Fibroblast of lung (primary cell): Measurements from ENCODE around the gene ATP6V0A1.

Experiments
- CTCF ChIP-seq, 2 donors: IDR thresholded peaks in 1 of 2; conservative IDR thresholded peaks in 1 of 2; 1 replicate in 1 of 2; 2 replicates in 1 of 2; pipeline ENCODE4 v1.5.1; 2011 to 2012; ENCODE audit warnings: low read length in 2 of 2, control low read depth in 1 of 2, inconsistent platforms in 1 of 2, low read depth in 1 of 2, mild to moderate bottlenecking in 1 of 2
- EZH2 ChIP-seq: IDR thresholded peaks from 2 replicates; pipeline ENCODE4 v1.5.1; 2012; ENCODE audit warnings: low read length, control low read depth, mild to moderate bottlenecking; ENCODE audit errors: missing control alignments

- peak; percentile 31 to 33 for TF ChIP-seq CTCF (conservative IDR thresholded peaks at IDR 0.05 in 1 of 2, IDR thresholded peaks at IDR 0.05 in 1 of 2; ENCODE audit: low read depth in 1 of 2, low read length in 2 of 2)
- no peak for TF ChIP-seq EZH2
These were observed 73.0 kb downstream of the ATP6V0A1 start for GRCh38 chr17:42531455-42532354.
